H9 (cell line): ENCODE measurements around the gene ETFB. TPM values are rescaled to one million over a fixed set of nuclear protein-coding genes. Genes with fewer than 3 reads are reported as not detected.

ENCODE experiments used
- DNase-seq: peaks from one replicate; pipeline ENCODE4 v3.0.0-alpha.2; 2017
- H2AFZ ChIP-seq: one replicate; pipeline ENCODE4 v1.6.1; 2013; ENCODE audit warnings: mild to moderate bottlenecking, low read length, control low read depth, moderate library complexity
- H2AK5ac ChIP-seq: 2 replicates; pipeline ENCODE4 v1.6.1; 2013; ENCODE audit warnings: low read length, control low read depth, mixed read lengths; ENCODE audit not compliant: insufficient read length
- H2BK120ac ChIP-seq: one replicate; pipeline ENCODE4 v1.6.1; 2013; ENCODE audit warnings: low read depth, mild to moderate bottlenecking, low read length, control low read depth, inconsistent platforms; ENCODE audit not compliant: poor library complexity, severe bottlenecking
- H2BK12ac ChIP-seq: 2 replicates; pipeline ENCODE4 v1.6.1; 2013; ENCODE audit warnings: low read length, control low read depth, mixed read lengths, low read depth; ENCODE audit not compliant: insufficient read length
- H2BK15ac ChIP-seq: 2 replicates; pipeline ENCODE4 v1.6.1; 2013; ENCODE audit warnings: low read depth, low read length, control low read depth
- H2BK20ac ChIP-seq: one replicate; pipeline ENCODE4 v1.6.1; 2013; ENCODE audit warnings: low read depth, mild to moderate bottlenecking, low read length, control low read depth, inconsistent platforms; ENCODE audit not compliant: poor library complexity, severe bottlenecking
- H2BK5ac ChIP-seq: 2 replicates; pipeline ENCODE4 v1.6.1; 2013; ENCODE audit warnings: low read length, control low read depth, mixed read lengths; ENCODE audit not compliant: insufficient read length
- H3K14ac ChIP-seq: 2 replicates; pipeline ENCODE4 v1.6.1; 2013; ENCODE audit warnings: low read length, control low read depth; ENCODE audit not compliant: insufficient read depth
- H3K18ac ChIP-seq: 2 replicates; pipeline ENCODE4 v1.6.1; 2013; ENCODE audit warnings: low read depth, mild to moderate bottlenecking, mixed read lengths, low read length, control low read depth; ENCODE audit not compliant: insufficient read length
- H3K23ac ChIP-seq: 2 replicates; pipeline ENCODE4 v1.6.1; 2013; ENCODE audit warnings: low read length, control low read depth, mixed read lengths, low read depth; ENCODE audit not compliant: insufficient read length
- H3K23me2 ChIP-seq: 2 replicates; pipeline ENCODE4 v1.6.1; 2013; ENCODE audit warnings: low read depth, mild to moderate bottlenecking, mixed read lengths, low read length, control low read depth; ENCODE audit not compliant: insufficient read length, poor library complexity, severe bottlenecking
- H3K27ac ChIP-seq: 2 replicates; pipeline ENCODE4 v1.5.1; 2013; ENCODE audit warnings: low read length, control low read depth, mixed read lengths, low read depth; ENCODE audit not compliant: insufficient read length
- H3K27me3 ChIP-seq: 2 replicates; pipeline ENCODE4 v1.6.1; 2013; ENCODE audit warnings: low read length, control low read depth, inconsistent platforms; ENCODE audit not compliant: insufficient read depth
- H3K4ac ChIP-seq: 2 replicates; pipeline ENCODE4 v1.6.1; 2013; ENCODE audit warnings: low read depth, mild to moderate bottlenecking, control low read depth, inconsistent platforms, low read length, moderate library complexity
- H3K4me1 ChIP-seq: 2 replicates; pipeline ENCODE4 v1.6.1; 2013; ENCODE audit warnings: low read length, control low read depth, inconsistent platforms; ENCODE audit not compliant: insufficient read depth
- H3K4me2 ChIP-seq: 2 replicates; pipeline ENCODE4 v1.6.1; 2013; ENCODE audit warnings: low read length, control low read depth, mixed read lengths; ENCODE audit not compliant: insufficient read length, insufficient read depth
- H3K56ac ChIP-seq: 2 replicates; pipeline ENCODE4 v1.6.1; 2013; ENCODE audit warnings: low read depth, mild to moderate bottlenecking, mixed read lengths, low read length, control low read depth; ENCODE audit not compliant: insufficient read length
- H3K79me1 ChIP-seq: 2 replicates; pipeline ENCODE4 v1.6.1; 2013; ENCODE audit warnings: low read depth, mild to moderate bottlenecking, moderate library complexity, low read length, control low read depth, inconsistent platforms; ENCODE audit not compliant: insufficient read depth, poor library complexity, severe bottlenecking
- H3K79me2 ChIP-seq: 2 replicates; pipeline ENCODE4 v1.6.1; 2013; ENCODE audit warnings: low read length, control low read depth, inconsistent platforms; ENCODE audit not compliant: insufficient read depth
- H3K9ac ChIP-seq: 2 replicates; pipeline ENCODE4 v1.6.1; 2013; ENCODE audit warnings: low read length, control low read depth, mixed read lengths; ENCODE audit not compliant: insufficient read length; ENCODE audit errors: extremely low read depth
- H3K9me3 ChIP-seq: one replicate; pipeline ENCODE4 v1.6.1; 2013; ENCODE audit warnings: low read depth, low read length, inconsistent platforms; ENCODE audit not compliant: control insufficient read depth
- H3T11ph ChIP-seq: one replicate; pipeline ENCODE4 v1.6.1; 2013; ENCODE audit warnings: mild to moderate bottlenecking, low read length, control low read depth, inconsistent platforms
- H4K20me1 ChIP-seq: one replicate; pipeline ENCODE4 v1.6.1; 2013; ENCODE audit not compliant: control insufficient read depth, insufficient read length, insufficient read depth
- H4K5ac ChIP-seq: 2 replicates; pipeline ENCODE4 v1.6.1; 2013; ENCODE audit warnings: low read depth, mild to moderate bottlenecking, mixed read lengths, low read length, control low read depth; ENCODE audit not compliant: insufficient read length
- H4K8ac ChIP-seq: replicated peaks from 2 replicates; pipeline ENCODE4 v1.6.1; 2013; ENCODE audit warnings: low read length, control low read depth, mixed read lengths, low read depth; ENCODE audit not compliant: insufficient read length
- H4K91ac ChIP-seq: 2 replicates; pipeline ENCODE4 v1.6.1; 2013; ENCODE audit warnings: low read depth, mild to moderate bottlenecking, moderate library complexity, mixed read lengths, low read length, control low read depth; ENCODE audit not compliant: insufficient read length
- H3K27ac Mint-ChIP-seq, 3 experiments: 2 replicates in 2 of 3; 3 replicates in 1 of 3; pipeline ENCODE4 v1.8.0; 2020 to 2021; ENCODE audit warnings: mixed read lengths in 3 of 3, mild to moderate bottlenecking in 1 of 3, moderate library complexity in 1 of 3
- H3K27me3 Mint-ChIP-seq: 2 replicates; pipeline ENCODE4 v1.8.0; 2021; ENCODE audit warnings: low read depth, mild to moderate bottlenecking, moderate library complexity, mixed read lengths
- H3K36me3 Mint-ChIP-seq, 3 experiments: 2 replicates in 2 of 3; 3 replicates in 1 of 3; pipeline ENCODE4 v1.8.0; 2020 to 2021; ENCODE audit warnings: low read depth in 3 of 3, mixed read lengths in 3 of 3; ENCODE audit not compliant: insufficient read depth in 1 of 3
- H3K4me1 Mint-ChIP-seq, 2 experiments: 2 replicates each; pipeline ENCODE4 v1.8.0; 2020; ENCODE audit warnings: mixed read lengths in 2 of 2
- H3K4me3 Mint-ChIP-seq, 2 experiments: 2 replicates in 1 of 2; 3 replicates in 1 of 2; pipeline ENCODE4 v1.8.0; 2020 to 2021; ENCODE audit warnings: mild to moderate bottlenecking in 2 of 2, mixed read lengths in 2 of 2, moderate library complexity in 1 of 2
- H3K9me3 Mint-ChIP-seq, 2 experiments: 2 replicates in 1 of 2; 3 replicates in 1 of 2; pipeline ENCODE4 v1.8.0; 2020; ENCODE audit warnings: mild to moderate bottlenecking in 2 of 2, mixed read lengths in 2 of 2, moderate library complexity in 1 of 2
- WGBS: extraction: QIAGEN DNeasy Blood & Tissue Kit; methylation state at CpG from one replicate; pipeline ENCODE4 v1.1.7; 2013; ENCODE audit warnings: missing lambda C conversion rate, low lambda C conversion rate, mixed read lengths; ENCODE audit not compliant: insufficient read length; ENCODE audit errors: extremely low coverage; 5-methylcytosine and 5-hydroxymethylcytosine counted together
- total RNA-seq: library from RNA; stranded (reverse); gene quantifications from 2 replicates; pipeline ENCODE4 v1.2.1, GENCODE V29; 2021
- TF ChIP-seq, protein P1 (sequence below): fragments of 200-600 bp; sonication (generic); conservative IDR thresholded peaks from 3 replicates; pipeline ENCODE4 v1.8.0; 2021; ENCODE audit warnings: antibody characterized with exemption, mild to moderate bottlenecking

ETFB gene
- total RNA-seq, 1 experiment from 2014 or later = 49.4 TPM

DNA sequence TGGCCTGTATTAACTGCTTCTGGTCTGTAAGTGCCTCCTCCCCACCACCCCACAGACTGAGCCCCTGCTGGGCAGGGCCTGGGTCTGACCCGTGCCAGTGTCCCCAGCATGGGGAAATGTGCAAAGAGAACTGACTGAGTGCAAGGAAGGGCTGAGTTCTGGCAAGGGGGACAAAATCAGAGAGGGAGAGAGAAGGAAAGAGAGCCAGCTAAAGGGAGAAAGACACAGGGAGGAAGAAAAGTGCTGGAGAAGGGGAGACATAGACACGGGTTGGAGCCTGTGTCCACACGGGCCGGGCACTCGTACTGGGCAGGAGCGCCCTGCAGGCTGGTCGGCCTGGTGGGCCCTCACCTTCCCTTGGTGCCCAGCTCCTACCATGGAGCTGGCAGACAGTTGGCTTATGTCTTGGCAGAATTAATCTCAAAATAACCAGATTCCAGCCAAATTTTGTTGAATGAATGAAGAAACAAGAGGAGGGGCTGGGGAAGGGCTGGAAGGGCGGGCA, 5.0 kb upstream of the ETFB start:
- Histone ChIP-seq H2BK120ac (no peak overlapping the region), H3K56ac (no peak overlapping the region), H2AFZ (no peak overlapping the region), H4K8ac (no peak overlapping the region), H2BK12ac (no peak overlapping the region), H3K27me3 (no peaks in the 10 kb centered on the region), H4K5ac (no peak overlapping the region), H4K91ac (no peak overlapping the region), H2AK5ac (no peak overlapping the region), H3K18ac (no peak overlapping the region), H3K14ac (no peak overlapping the region), H3K4ac (no peak overlapping the region), H2BK15ac (no peak overlapping the region), H4K20me1 (no peaks in the 10 kb centered on the region), H3K9ac (no peak overlapping the region), H3K23ac (no peak overlapping the region), H3K79me2 (no peaks in the 10 kb centered on the region), H3T11ph (no peak overlapping the region), H3K9me3 (no peaks in the 10 kb centered on the region), H3K79me1 (no peaks in the 10 kb centered on the region), H2BK5ac (no peak overlapping the region), H2BK20ac (no peak overlapping the region), H3K4me1 (no peaks in the 10 kb centered on the region; the same call in 1 of the 2 replicates), H3K27ac (no peak overlapping the region), H3K4me2 (no peak overlapping the region), H3K23me2 (peaks cover 15% of the 10 kb centered on the region)
- no peak for DNase-seq
- TF ChIP-seq, protein P1, sequence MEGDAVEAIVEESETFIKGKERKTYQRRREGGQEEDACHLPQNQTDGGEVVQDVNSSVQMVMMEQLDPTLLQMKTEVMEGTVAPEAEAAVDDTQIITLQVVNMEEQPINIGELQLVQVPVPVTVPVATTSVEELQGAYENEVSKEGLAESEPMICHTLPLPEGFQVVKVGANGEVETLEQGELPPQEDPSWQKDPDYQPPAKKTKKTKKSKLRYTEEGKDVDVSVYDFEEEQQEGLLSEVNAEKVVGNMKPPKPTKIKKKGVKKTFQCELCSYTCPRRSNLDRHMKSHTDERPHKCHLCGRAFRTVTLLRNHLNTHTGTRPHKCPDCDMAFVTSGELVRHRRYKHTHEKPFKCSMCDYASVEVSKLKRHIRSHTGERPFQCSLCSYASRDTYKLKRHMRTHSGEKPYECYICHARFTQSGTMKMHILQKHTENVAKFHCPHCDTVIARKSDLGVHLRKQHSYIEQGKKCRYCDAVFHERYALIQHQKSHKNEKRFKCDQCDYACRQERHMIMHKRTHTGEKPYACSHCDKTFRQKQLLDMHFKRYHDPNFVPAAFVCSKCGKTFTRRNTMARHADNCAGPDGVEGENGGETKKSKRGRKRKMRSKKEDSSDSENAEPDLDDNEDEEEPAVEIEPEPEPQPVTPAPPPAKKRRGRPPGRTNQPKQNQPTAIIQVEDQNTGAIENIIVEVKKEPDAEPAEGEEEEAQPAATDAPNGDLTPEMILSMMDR = no peak
- H3K9me3 Mint-ChIP-seq = no peaks in the 10 kb centered on the region
- H3K4me3 Mint-ChIP-seq = no peak overlapping the region
- no peaks in the 10 kb centered on the region; a peak in 1 of 7 replicates for H3K36me3 Mint-ChIP-seq
- H3K27me3 Mint-ChIP-seq = peaks cover 21% of the 10 kb centered on the region
- no CpG with 5 or more reads among the region's 8 CpGs for WGBS
- H3K27ac Mint-ChIP-seq = no peak overlapping the region
- peaks cover 14 to 17% of the 10 kb centered on the region in 2 experiments for H3K4me1 Mint-ChIP-seq
